ENCODE measurements around the gene ZNF200.
"Not testable (repeated sequence)": the region's sequence is repeated elsewhere in the genome, so short reads cannot be mapped to it uniquely, and the experiment has no call there.

ZNF200 gene

DNA sequence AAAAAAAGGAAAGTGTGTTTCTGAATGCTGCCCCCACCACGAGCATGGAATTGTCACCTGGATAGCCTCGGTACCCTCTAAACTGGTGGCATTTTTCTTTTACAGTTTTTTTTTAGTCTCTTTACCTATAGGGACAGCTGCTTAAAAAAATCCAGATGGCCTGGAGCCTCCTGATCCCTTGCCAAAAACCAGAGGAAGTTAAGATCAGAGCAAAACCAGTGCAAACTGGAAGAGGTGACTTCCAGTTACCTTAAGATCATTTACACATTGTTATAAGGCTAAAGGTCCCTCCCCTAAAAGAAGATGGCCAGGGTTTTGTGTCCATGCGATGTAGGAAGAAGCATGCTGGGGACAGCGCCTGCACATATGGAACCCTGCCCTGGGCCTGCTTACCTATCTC, 18.0 kb upstream of the ZNF200 start:
- DNase-seq (ENCODE audit: low spot score), result no peak

DNA sequence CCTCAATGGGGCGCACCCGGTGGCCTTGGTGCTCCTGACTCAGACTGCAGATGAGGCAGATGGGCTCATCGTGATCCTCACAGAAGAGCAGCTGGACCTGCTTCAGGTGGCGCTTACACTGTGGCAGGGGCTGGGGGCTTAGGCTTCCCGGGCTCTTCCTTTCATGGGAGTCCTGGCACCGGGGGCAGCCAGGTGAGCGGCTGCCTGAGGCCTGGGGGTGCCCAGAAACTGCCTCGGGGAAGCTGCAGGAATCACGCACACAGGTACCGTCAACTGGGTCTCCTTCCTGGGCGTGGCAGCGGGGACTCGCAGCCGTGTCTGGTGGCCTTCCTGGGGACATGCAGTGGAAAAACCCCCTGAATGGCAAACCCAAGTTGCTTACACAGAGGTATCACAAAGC, 14.5 kb upstream of the ZNF200 start:
- no peak for DNase-seq (ENCODE audit: low spot score)

DNA sequence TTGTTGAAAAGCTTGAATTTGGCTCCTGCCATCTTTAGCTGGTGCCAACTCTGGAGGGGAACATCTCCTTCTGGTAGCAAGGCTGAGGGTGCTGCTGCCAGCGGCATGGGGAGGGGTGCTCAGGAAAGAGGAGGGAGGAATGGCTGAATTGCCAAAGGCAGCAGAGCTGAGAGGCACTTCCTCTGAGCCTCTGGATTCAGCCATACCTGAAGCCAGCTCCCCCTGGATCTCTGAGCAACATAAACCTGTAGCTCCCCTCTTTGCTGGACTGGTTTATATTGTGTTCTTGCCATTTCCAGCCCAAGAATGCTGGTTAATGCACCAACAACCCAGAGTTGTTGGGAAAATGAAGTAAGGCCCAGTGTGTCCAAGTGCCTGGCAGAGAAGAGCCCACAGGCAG, 14.1 kb upstream of the ZNF200 start:
- DNase-seq (ENCODE audit: low spot score), result no peak

DNA sequence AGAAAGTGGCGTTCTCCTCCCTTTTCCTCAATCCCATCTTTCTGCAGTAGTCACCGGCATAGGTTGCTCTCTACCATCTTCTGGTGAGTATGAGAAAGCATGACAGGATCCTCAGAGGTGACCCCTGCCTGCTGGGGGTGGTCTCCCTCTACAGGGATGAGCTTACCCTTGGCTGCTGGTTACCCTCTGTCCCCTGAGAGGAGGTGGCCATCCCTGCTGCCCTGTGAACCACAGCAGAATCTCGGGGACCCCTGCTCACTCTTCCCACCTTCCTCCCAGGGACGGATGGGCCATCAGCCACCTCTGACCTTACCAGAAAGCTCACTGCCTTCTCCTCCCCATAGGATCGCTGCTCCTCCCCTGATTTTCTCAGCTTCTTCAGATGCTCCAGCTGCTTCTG, 13.6 kb upstream of the ZNF200 start:
- DNase-seq (ENCODE audit: low spot score), result no peak

DNA sequence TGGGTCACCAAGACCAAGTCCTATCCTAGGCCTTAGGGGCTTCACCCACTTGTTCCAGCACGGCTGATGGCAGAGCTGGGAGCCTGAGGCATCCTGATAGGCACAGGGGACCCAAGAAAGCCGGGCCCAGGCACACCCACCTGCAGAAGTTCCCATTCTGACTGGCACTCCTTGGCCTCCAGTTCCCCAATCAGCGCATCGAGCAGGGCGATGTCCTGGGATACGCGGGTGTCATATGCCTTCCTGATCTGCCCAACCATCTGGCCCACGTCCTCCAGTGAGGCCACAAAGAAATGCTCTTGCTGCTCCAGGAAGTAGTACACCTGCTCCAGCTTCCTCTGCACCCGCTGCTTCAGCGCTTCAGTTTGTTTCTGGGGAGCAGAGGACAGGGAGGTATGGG, 11.9 kb upstream of the ZNF200 start:
- no peak for DNase-seq (ENCODE audit: low spot score)

DNA sequence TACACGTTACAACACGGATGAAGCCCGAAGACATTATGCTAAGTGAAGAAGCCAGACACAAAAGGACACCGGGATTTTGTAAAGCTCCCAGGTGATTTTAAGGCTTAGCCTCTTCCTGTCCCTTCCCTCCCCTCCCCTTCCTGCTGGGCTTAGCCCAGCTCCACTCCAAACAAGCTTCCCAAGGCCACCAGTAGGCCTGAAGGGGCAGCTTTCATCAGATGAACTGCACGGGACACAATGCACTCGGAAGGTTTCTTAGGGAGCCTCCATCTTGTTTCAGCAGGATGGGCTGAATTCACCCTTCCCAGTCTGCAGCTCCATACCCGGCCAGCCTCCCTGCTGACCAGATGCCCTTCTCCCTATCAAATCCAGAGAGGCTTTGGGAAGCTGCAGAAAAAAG, 11.0 kb upstream of the ZNF200 start:
- no peak for DNase-seq (ENCODE audit: low spot score)

DNA sequence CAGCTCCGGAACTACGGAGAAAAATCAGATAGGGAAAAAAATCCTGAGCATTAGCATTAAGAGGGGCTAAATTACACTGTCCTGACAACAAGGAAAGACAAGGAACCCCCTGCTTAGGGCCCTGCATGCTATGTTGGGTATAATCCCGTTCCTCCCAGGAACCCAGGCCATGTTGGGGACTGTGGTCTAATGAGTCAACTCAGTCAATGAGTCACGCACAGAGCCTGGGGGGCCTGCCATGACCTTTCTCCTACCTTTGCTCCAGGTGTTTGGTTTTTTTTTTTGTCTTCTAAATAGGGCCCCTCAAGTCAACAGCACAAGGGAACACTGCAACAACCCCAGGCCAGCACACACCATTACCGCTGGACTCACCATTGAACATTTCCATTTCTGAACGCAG, 8.9 kb upstream of the ZNF200 start:
- no peak for DNase-seq (ENCODE audit: low spot score)

DNA sequence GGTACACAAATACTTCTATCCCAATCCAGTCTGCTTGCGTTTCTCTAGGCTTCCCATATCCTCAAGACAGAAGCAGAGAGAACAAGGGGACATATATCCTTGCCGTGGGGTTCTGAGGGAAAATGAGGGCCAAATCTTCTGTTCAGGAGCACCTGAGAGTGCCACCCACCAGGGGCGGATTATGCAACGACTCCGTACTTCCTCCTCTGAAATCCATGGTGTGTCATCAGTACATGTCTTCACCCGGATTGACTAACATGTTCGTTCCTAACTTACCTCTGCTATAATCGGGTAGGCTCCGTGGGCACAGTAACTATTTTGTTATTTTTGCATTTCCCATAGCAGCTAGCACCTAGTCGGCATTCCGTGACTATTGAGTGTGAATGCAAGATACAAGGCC, 7.8 kb upstream of the ZNF200 start:
- DNase-seq (ENCODE audit: low spot score), result no peak

DNA sequence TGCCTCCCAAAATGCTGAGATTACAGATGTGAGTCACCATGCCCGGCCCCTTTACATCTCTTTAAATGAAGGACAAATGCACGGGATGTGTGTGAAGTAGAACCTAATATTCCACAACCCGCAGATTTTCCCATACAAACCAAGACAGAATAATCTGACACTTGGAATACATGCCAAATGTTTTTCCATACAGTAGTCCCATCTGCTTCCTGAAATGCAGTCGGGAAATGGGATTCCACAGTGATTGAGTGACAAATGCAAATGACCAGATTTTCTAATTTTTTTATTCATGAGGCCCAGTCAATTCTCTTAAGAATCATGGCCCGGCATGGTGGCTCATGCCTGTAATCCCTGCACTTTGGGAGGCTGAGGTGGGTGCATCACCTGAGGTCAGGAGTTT, 6.8 kb upstream of the ZNF200 start:
- no peak for DNase-seq (ENCODE audit: low spot score)

DNA sequence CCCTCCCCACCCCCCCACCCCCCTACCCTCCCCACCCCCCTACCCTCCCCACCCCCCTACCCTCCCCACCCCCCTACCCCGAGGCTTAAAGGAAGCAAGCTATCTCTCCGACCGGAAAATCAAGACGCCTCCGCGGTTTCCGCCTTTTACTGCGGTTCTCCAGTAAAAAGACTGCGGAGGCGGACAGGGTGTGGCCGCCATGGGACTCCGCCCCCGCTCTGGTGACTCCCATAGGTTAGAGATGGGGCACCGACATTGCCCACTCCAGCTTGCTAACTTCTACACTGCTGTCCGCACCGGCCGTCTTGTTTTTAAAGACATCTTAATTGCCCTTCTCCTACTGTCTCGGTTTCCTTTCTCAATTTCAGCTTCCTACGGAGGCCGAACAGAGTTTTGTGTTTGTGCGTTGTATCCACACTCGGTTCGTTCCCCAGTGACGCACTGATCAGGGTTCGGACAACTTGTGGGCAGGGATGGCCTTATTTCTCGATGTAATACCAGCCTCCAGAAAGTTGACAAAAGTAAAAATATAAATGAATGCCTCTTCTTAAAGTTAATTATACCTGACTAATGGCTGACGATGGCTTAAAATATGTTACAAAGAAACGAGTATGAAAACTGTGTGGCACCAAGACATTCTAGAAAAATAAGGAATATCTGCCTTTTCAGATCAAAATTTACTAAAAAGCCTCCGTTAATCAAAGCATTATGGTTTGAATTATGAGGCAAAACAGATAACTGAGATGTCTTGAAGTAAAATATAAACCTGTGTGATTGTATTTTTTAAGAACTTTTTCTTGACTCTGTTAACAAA, 1.1 kb upstream of the ZNF200 start:
- DNase-seq (ENCODE audit: low spot score), result peak; percentile 40

DNA sequence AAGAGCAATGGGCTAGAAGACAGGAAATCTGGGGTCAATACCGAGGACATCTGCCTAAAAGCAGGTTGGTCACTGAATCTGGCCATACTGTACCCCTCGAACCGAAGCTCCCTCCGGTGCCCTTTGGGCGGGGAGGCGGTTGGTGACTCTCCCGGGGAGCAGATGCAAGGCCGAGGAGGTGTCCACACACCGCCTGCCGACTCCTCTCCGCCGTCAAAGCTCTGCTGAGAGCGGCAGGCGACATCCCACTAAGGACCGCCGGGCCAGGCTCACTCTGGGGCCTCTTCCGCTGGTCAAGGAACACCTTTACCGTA, 458 bp downstream of the ZNF200 start:
- DNase-seq (ENCODE audit: low spot score), result no peak

DNA sequence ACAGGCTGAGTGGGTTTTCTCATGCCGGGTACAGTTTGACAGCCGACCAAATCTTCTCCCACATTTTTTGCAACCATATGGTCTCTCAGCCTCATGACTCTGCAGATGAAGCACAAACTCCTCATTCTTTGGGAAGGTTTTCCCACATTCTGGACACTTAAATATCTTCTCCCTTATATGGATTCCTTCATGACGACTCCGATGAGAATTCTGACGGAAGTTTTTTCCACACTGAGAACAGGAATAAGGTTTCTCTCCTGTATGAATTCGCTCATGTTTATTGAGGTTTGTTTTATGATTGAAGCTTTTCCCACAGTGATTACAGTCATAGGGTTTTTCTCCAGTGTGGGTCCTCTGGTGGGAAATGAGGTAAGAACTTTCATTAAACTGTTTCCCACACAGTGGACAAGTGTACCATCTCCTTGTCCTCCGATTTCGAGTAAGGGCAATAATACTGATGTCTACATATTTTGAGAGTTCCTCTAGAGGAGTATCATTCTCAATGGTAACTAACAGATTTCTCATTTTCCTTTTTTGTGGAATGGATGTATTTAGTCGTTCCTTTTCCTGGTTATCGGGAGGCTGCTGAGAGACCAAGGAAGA, 10.9 kb downstream of the ZNF200 start:
- no peak for DNase-seq (ENCODE audit: low spot score)

DNA sequence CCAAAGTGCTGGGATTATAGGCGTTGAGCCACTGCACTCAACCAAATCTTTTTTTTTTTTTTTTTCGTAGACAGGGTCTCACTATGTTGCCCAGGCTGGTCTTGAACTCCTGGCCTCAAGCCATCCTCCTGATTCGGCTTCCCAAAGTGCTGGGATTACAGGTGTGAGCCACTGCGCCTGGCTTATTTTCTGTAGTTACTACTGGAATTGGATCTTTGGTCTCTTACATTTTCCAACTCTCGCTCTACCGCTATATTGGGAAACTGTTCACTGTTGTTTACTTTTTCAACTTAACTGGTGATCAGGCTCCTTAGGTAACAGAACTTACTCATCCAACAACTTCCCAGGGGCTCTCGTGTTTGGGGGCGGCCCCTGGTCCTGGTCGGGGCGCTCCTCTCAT, 14.1 kb downstream of the ZNF200 start:
- no peak for DNase-seq (ENCODE audit: low spot score)

DNA sequence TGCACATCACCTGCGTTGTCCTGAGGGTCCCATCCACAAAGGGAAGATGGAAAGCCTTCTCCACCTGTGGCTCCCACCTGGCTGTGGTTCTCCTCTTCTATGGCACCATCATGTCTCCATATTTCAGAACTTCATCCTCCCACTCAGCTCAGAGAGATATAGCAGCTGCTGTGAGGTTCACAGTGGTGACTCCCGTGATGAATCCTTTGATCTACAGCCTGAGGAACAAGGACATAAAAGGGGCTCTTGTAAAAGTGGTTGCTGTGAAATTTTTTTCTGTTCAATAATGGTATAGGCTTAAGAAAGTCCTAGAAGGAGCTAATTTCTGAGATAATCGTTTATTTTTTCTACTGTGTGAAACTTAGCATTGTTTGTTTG, 18.7 kb downstream of the ZNF200 start:
- no peak for DNase-seq (ENCODE audit: low spot score)

DNA sequence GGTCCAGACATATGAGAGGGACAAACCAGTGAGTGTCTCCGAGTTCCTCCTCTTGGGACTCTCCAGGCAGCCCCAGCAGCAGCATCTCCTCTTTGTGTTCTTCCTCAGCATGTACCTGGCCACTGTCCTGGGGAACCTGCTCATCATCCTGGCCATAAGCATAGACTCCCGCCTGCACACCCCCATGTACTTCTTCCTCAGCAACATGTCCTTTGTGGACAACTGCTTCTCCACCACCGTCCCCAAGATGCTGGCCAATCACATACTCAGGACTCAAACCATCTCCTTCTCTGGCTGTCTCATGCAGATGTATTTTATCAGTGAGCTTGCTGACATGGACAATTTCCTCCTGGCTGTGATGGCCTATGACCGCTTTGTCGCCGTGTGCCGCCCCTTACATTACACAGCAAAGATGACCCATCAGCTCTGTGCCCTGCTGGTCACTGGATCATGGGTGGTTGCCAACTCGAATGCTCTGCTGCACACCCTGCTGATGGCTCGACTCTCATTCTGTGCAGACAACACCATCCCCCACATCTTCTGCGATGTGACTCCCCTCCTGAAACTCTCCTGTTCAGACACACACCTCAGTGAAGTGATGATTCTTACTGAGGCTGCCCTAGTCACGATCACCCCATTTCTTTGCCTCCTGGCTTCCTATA, 19.2 kb downstream of the ZNF200 start:
- DNase-seq (ENCODE audit: low spot score), result no peak

DNA sequence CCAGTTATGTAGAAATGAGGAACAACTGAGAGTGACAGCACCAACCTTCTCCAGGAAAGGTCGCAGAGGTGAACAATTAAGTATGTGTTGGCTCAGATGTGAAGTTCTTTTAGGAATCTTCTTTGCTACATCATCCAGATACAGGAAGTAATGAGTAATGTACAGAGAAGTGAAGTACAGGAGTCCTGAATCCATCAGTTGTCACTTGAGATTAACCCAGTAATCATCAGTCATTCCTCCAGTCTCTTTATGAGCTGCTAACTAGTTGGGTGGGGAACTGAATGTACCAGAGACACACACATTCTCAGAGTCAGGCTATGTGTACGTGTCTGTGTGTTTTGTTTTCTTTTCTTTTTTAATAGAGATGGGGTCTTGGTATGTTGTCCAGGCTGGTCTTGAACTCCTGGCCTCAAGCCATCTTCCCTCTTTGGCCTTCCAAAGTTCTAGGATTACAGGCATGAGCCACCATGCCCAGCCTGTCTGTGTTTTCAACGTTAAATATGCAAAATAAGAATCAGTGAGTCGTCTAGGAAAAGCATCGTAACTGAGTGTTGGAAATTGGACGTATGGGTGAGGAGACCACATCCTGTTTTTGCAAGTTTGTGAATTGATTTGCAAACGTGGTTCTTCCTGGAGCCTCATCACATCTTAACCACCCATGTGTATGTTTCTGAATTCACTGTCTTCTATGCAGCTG, 19.9 kb downstream of the ZNF200 start:
- DNase-seq (ENCODE audit: low spot score), result no peak

DNA sequence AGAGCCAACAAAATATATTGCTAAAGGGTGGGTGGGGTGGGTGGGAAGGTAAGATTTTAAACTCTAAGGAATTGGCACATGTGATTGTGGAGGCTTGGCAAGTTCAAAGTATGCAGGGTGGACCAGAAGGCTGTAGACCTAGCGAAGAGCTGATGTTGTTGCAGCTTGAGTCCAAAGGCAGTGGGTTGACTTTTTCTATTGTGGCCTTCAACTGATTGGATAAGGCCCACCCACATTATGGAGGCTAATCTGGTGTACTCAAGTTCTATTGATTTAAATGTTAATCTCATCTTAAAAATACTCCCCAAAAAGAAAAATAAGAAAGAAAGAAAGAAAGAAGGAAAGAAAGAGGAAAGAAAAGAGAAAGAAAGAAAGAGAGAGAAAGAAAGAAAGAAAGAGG, 22.4 kb downstream of the ZNF200 start:
- DNase-seq (ENCODE audit: low spot score), result no peak

DNA sequence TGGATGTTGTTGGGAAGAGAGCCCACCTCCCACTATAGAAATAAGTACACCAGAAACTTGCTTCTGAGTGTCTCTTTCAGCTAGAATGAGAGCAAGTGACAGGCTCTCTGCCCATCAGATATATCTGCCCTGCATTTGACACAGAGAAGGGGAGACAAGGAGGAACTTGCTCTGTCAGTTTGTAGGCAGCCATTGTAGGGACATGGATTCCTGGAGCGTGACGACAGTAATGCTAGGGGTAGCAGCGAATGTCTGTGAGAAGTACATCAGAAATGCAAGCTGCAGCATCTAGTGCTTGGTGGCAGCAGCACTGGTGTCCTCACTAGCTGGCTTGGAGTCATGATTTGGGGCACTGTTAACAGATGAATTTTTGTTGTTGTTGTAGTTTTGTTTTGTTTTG, 23.0 kb downstream of the ZNF200 start:
- no peak for DNase-seq (ENCODE audit: low spot score)

DNA sequence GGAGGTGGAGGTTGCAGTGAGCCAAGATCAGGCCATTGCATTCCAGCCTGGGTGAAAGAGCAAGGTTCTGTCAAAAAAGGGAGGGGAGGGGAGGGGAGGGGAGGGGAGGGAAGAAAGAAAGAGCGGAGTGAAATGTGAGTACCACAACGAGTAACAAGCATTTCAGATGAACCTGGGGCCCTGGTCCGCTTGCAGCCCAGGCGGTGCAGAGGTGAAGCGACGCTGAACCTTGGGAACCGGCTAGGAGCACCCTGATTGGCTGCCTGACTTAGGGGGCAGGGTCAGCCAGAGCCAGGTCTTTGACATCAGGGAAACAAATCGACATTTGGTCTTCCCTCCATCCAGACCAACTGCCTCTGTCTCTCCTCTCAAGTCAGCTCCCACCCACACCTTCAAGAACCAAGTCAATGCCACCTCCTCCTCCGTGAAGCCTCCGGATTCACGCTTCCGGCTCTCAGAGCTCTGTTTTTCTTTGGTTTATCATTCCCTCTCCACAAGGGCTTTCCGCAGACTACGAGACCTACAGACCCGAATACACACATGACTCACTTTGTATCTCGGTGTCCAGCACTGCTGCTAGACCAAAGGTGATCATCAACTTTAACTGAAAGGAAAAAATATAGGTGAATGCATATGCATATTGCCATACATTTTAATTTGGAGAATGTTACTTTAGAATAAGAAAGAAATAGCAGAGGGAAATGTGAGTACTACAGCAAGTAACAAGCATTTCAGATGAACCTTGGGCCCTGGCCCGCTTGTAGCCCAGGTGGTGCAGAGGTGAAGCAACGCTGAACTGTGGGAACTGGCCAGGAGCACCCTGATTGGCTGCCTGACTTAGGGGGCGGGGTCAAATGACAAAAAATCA, 27.6 kb downstream of the ZNF200 start:
- no peak for DNase-seq (ENCODE audit: low spot score)

DNA sequence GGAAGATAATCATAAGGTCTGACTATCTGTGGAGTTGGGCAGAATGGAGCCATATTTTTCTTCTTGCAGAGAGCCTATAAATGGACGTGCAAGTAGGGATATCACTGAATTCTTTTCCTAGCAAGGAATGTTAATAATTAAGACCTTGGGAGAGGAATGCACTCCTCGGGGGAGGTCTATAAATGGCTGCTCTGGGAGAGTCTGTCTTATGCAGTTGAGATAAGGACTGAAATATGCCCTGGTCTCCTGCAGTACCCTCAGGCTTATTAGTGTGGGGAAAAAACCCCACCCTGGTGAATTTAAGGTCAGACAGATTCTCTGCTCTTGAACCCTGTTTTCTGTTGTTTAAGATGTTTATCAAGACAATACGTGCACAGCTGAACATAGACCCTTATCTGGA, 29.0 kb downstream of the ZNF200 start:
- not testable (repeated sequence) for DNase-seq (ENCODE audit: low spot score)

DNA sequence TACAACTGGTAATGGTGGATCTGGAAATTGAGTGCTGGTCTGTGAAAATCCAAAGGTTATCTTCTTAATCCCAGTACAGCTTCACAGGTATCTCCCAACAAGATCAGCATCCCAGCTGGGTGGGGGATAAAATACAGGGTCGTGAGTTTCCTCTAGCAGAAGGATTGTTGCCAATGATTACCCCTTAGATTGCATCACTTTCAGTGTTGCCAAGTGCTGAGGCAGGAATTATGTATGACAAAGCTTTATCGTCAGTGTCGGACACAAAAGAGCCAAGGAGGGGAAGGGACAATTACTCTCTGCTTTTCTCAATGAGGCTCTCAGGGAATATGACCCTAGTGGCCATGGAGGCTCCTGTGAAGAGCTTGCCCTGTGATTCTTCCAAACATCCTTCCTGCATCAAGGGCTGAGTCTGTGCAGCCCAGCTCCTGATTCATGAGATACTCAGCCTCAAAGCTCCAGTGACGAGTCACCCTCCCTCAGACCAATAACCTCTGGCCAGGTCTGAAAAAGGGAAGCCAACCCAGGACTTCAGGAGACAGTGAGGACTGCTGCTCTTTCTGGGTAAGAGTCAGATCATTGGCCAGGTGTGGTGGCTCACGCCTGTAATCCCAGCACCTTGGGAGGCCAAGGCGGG, 31.9 kb downstream of the ZNF200 start:
- no peak for DNase-seq (ENCODE audit: low spot score)
